ENCODE data around the gene KCNMA1. TPM values are rescaled to one million over a fixed set of nuclear protein-coding genes. Genes with fewer than 3 reads are reported as not detected.

KCNMA1 gene
- total RNA-seq, 2 donors from 2014 or later = 29.1 to 37.9 TPM

GRCh38 chr10:77565590-77566023 is 72.0 kb downstream of the KCNMA1 start:
- Histone ChIP-seq H3K36me3 (no peaks in the 10 kb centered on the region), H3K4me1 (replicated peaks) (no peaks in the 10 kb centered on the region), H3K27me3 (replicated peaks; ENCODE audit: insufficient read depth) (no peaks in the 10 kb centered on the region), H3K27ac (no peak overlapping the region), H3K4me3 (no peak overlapping the region), H3K9me3 (no peaks in the 10 kb centered on the region)
- WGBS = 58% methylated on average over 4 of the region's 4 CpGs
- TF ChIP-seq POLR2A (IDR thresholded peaks at IDR 0.05) (no peak), POLR2AphosphoS5 (IDR thresholded peaks at IDR 0.05) (no peak), CTCF (IDR thresholded peaks at IDR 0.05) (no peak)
- intact Hi-C loops (cut with DNase I) = no loop called here
- no peak for DNase-seq (ENCODE audit: low spot score)

- DNase-seq (ENCODE audit: low spot score) = no peak
- no peak overlapping the region for H3K4me3 ChIP-seq
- no peaks in the 10 kb centered on the region for H3K9me3 ChIP-seq
- H3K27me3 ChIP-seq (replicated peaks; ENCODE audit: insufficient read depth) = no peaks in the 10 kb centered on the region
- WGBS = 55% methylated on average over 10 of the region's 10 CpGs
- TF ChIP-seq CTCF (IDR thresholded peaks at IDR 0.05) (no peak), POLR2A (IDR thresholded peaks at IDR 0.05) (no peak), POLR2AphosphoS5 (IDR thresholded peaks at IDR 0.05) (no peak)
- H3K4me1 ChIP-seq (replicated peaks) = no peaks in the 10 kb centered on the region
- intact Hi-C loops (cut with DNase I) = no loop called here
- H3K36me3 ChIP-seq = no peaks in the 10 kb centered on the region
- H3K27ac ChIP-seq = no peak overlapping the region
Observed at GRCh38 chr10:77564731-77565589, 72.6 kb downstream of the KCNMA1 start.

GRCh38 chr10:77563638-77564270 is 73.9 kb downstream of the KCNMA1 start:
- TF ChIP-seq CTCF (IDR thresholded peaks at IDR 0.05) = no peak
- no peak for TF ChIP-seq POLR2AphosphoS5 (IDR thresholded peaks at IDR 0.05)
- no peak for TF ChIP-seq POLR2A (IDR thresholded peaks at IDR 0.05)
- Histone ChIP-seq H3K4me1 (replicated peaks) (no peaks in the 10 kb centered on the region), H3K27ac (no peak overlapping the region)

GRCh38 chr10:77562742-77563141 is 74.9 kb downstream of the KCNMA1 start:
- intact Hi-C loops (cut with DNase I) = no loop called here
- H3K9me3 ChIP-seq = no peaks in the 10 kb centered on the region
- 80% methylated on average over 3 of the region's 3 CpGs for WGBS
- DNase-seq (ENCODE audit: low spot score) = no peak
- H3K4me3 ChIP-seq = no peak overlapping the region
- no peaks in the 10 kb centered on the region for H3K4me1 ChIP-seq (replicated peaks)
- TF ChIP-seq CTCF (IDR thresholded peaks at IDR 0.05) (no peak), POLR2A (IDR thresholded peaks at IDR 0.05) (no peak), POLR2AphosphoS5 (IDR thresholded peaks at IDR 0.05) (no peak)
- H3K36me3 ChIP-seq = no peaks in the 10 kb centered on the region
- H3K27ac ChIP-seq = no peak overlapping the region
- no peaks in the 10 kb centered on the region for H3K27me3 ChIP-seq (replicated peaks; ENCODE audit: insufficient read depth)

More at GRCh38 chr10:77563638-77564270, 73.9 kb downstream of the KCNMA1 start:
- Histone ChIP-seq H3K27me3 (replicated peaks; ENCODE audit: insufficient read depth) (no peaks in the 10 kb centered on the region), H3K36me3 (no peaks in the 10 kb centered on the region), H3K4me3 (no peak overlapping the region), H3K9me3 (no peaks in the 10 kb centered on the region)
- no peak for DNase-seq (ENCODE audit: low spot score)
- intact Hi-C loops (cut with DNase I) = no loop called here
- WGBS = 57% methylated on average over 9 of the region's 9 CpGs
